ENCODE results near the gene REPS2.

REPS2 gene

GRCh38 chrX:16977771-16978170 lies 31.3 kb downstream of the REPS2 start:
- H3K18ac ChIP-seq (ENCODE audit: low read length): no peak overlapping the region
- no peak overlapping the region for H3K4me2 ChIP-seq (ENCODE audit: insufficient read depth, low read length, poor library complexity, severe bottlenecking)
- no peak overlapping the region for H2BK15ac ChIP-seq (ENCODE audit: low read length)
- H2BK5ac ChIP-seq (ENCODE audit: low read length): no peak overlapping the region
- no peak overlapping the region for H3K23ac ChIP-seq (ENCODE audit: low read depth, low read length, poor library complexity)
- H3K27me3 ChIP-seq (ENCODE audit: control insufficient read depth in 3 of 3, insufficient read depth in 3 of 3, low read depth in 1 of 3, low read length in 3 of 3): peaks cover 0 to 19% (median 0%) of the 10 kb centered on the region in 3 experiments
- H3K4ac ChIP-seq (ENCODE audit: low read length): no peak overlapping the region
- no peak overlapping the region for H2AFZ ChIP-seq (ENCODE audit: low read length)
- no peak for DNase-seq (ENCODE audit: low spot score)
- no peak overlapping the region for H3K14ac ChIP-seq (ENCODE audit: low read length)
- H4K91ac ChIP-seq (ENCODE audit: low read depth, low read length, poor library complexity): no peak overlapping the region
- no peaks in the 10 kb centered on the region for H3K9me3 ChIP-seq (replicated peaks in 1 of 2; ENCODE audit: control insufficient read depth in 2 of 2, insufficient read depth in 1 of 2, low read depth in 1 of 2, low read length in 2 of 2)
- H2BK12ac ChIP-seq (ENCODE audit: low read length): no peak overlapping the region
- H3K4me1 ChIP-seq (ENCODE audit: control insufficient read depth in 2 of 2, insufficient read depth in 1 of 2, low read depth in 1 of 2, low read length in 2 of 2): no peaks in the 10 kb centered on the region
- no peak overlapping the region for H3K4me3 ChIP-seq (ENCODE audit: low read length in 2 of 2)
- no peak overlapping the region for H4K8ac ChIP-seq (ENCODE audit: low read depth, low read length)
- no peak overlapping the region for H2BK120ac ChIP-seq (ENCODE audit: low read depth, low read length)
- H3K9ac ChIP-seq (ENCODE audit: low read depth, low read length, poor library complexity): no peak overlapping the region
- no peaks in the 10 kb centered on the region for H3K36me3 ChIP-seq (replicated peaks in 1 of 2; ENCODE audit: control insufficient read depth in 2 of 2, insufficient read depth in 2 of 2, low read length in 2 of 2)
- no peak overlapping the region for H3K27ac ChIP-seq (replicated peaks; ENCODE audit: low read length)
- no peak overlapping the region for H2AK5ac ChIP-seq (ENCODE audit: low read depth, low read length)
- H3K79me1 ChIP-seq (ENCODE audit: low read depth, low read length): no peaks in the 10 kb centered on the region

- Histone ChIP-seq H2BK15ac (ENCODE audit: low read length) (no peak overlapping the region), H3K23ac (ENCODE audit: low read depth, low read length, poor library complexity) (no peak overlapping the region), H3K79me1 (ENCODE audit: low read depth, low read length) (no peaks in the 10 kb centered on the region), H3K4me1 (ENCODE audit: control insufficient read depth in 2 of 2, insufficient read depth in 1 of 2, low read depth in 1 of 2, low read length in 2 of 2) (no peaks in the 10 kb centered on the region), H2AK5ac (ENCODE audit: low read depth, low read length) (no peak overlapping the region), H3K4me2 (ENCODE audit: insufficient read depth, low read length, poor library complexity, severe bottlenecking) (no peak overlapping the region), H3K9me3 (replicated peaks in 1 of 2; ENCODE audit: control insufficient read depth in 2 of 2, insufficient read depth in 1 of 2, low read depth in 1 of 2, low read length in 2 of 2) (no peaks in the 10 kb centered on the region), H2BK5ac (ENCODE audit: low read length) (no peak overlapping the region), H3K36me3 (replicated peaks in 1 of 2; ENCODE audit: control insufficient read depth in 2 of 2, insufficient read depth in 2 of 2, low read length in 2 of 2) (no peaks in the 10 kb centered on the region), H4K91ac (ENCODE audit: low read depth, low read length, poor library complexity) (no peak overlapping the region), H4K8ac (ENCODE audit: low read depth, low read length) (no peak overlapping the region), H3K9ac (ENCODE audit: low read depth, low read length, poor library complexity) (no peak overlapping the region), H3K18ac (ENCODE audit: low read length) (no peak overlapping the region), H3K27ac (replicated peaks; ENCODE audit: low read length) (no peak overlapping the region), H2BK12ac (ENCODE audit: low read length) (no peak overlapping the region), H2AFZ (ENCODE audit: low read length) (no peak overlapping the region), H2BK120ac (ENCODE audit: low read depth, low read length) (no peak overlapping the region), H3K14ac (ENCODE audit: low read length) (no peak overlapping the region), H3K4ac (ENCODE audit: low read length) (no peak overlapping the region), H3K4me3 (ENCODE audit: low read length in 2 of 2) (no peak overlapping the region), H3K27me3 (ENCODE audit: control insufficient read depth in 3 of 3, insufficient read depth in 3 of 3, low read depth in 1 of 3, low read length in 3 of 3) (peaks cover 0 to 17% (median 0%) of the 10 kb centered on the region in 3 experiments)
- WGBS, 2 donors (ENCODE audit: extremely low coverage in 2 of 2, insufficient read length in 2 of 2, insufficient replicate concordance in 1 of 2): no CpG with 5 or more reads among the region's 3 CpGs
- no peak for DNase-seq (ENCODE audit: low spot score)
Observed at GRCh38 chrX:16978193-16978984, 31.9 kb downstream of the REPS2 start.

GRCh38 chrX:16979226-16979625 lies 32.8 kb downstream of the REPS2 start:
- no peak overlapping the region for H4K8ac ChIP-seq (ENCODE audit: low read depth, low read length)
- H3K27ac ChIP-seq (replicated peaks; ENCODE audit: low read length): no peak overlapping the region
- H2BK15ac ChIP-seq (ENCODE audit: low read length): no peak overlapping the region
- H2BK120ac ChIP-seq (ENCODE audit: low read depth, low read length): no peak overlapping the region
- no peak overlapping the region for H3K4me2 ChIP-seq (ENCODE audit: insufficient read depth, low read length, poor library complexity, severe bottlenecking)
- H2BK12ac ChIP-seq (ENCODE audit: low read length): no peak overlapping the region
- no peak overlapping the region for H3K18ac ChIP-seq (ENCODE audit: low read length)
- no CpG with 5 or more reads among the region's 1 CpG for WGBS, 2 donors (ENCODE audit: extremely low coverage in 2 of 2, insufficient read length in 2 of 2, insufficient replicate concordance in 1 of 2)
- no peak overlapping the region for H2AK5ac ChIP-seq (ENCODE audit: low read depth, low read length)
- DNase-seq (ENCODE audit: low spot score): no peak
- no peaks in the 10 kb centered on the region for H3K4me1 ChIP-seq (ENCODE audit: control insufficient read depth in 2 of 2, insufficient read depth in 1 of 2, low read depth in 1 of 2, low read length in 2 of 2)
- H2BK5ac ChIP-seq (ENCODE audit: low read length): no peak overlapping the region
- H3K4ac ChIP-seq (ENCODE audit: low read length): no peak overlapping the region
- H3K9me3 ChIP-seq (replicated peaks in 1 of 2; ENCODE audit: control insufficient read depth in 2 of 2, insufficient read depth in 1 of 2, low read depth in 1 of 2, low read length in 2 of 2): no peaks in the 10 kb centered on the region
- no peak overlapping the region for H3K9ac ChIP-seq (ENCODE audit: low read depth, low read length, poor library complexity)
- no peaks in the 10 kb centered on the region for H3K36me3 ChIP-seq (replicated peaks in 1 of 2; ENCODE audit: control insufficient read depth in 2 of 2, insufficient read depth in 2 of 2, low read length in 2 of 2)
- no peaks in the 10 kb centered on the region for H3K79me1 ChIP-seq (ENCODE audit: low read depth, low read length)
- H3K14ac ChIP-seq (ENCODE audit: low read length): no peak overlapping the region
- H3K27me3 ChIP-seq (ENCODE audit: control insufficient read depth in 3 of 3, insufficient read depth in 3 of 3, low read depth in 1 of 3, low read length in 3 of 3): peaks cover 0 to 19% (median 0%) of the 10 kb centered on the region in 3 experiments
- H3K23ac ChIP-seq (ENCODE audit: low read depth, low read length, poor library complexity): no peak overlapping the region
- H2AFZ ChIP-seq (ENCODE audit: low read length): no peak overlapping the region
- H4K91ac ChIP-seq (ENCODE audit: low read depth, low read length, poor library complexity): no peak overlapping the region
- H3K4me3 ChIP-seq (ENCODE audit: low read length in 2 of 2): no peak overlapping the region

- Histone ChIP-seq H3K79me1 (ENCODE audit: low read depth, low read length) (no peaks in the 10 kb centered on the region), H4K91ac (ENCODE audit: low read depth, low read length, poor library complexity) (no peak overlapping the region), H3K27me3 (ENCODE audit: control insufficient read depth in 3 of 3, insufficient read depth in 3 of 3, low read depth in 1 of 3, low read length in 3 of 3) (peaks cover 0 to 22% (median 0%) of the 10 kb centered on the region in 3 experiments), H2BK120ac (ENCODE audit: low read depth, low read length) (no peak overlapping the region), H3K23ac (ENCODE audit: low read depth, low read length, poor library complexity) (no peak overlapping the region), H3K4me1 (ENCODE audit: control insufficient read depth in 2 of 2, insufficient read depth in 1 of 2, low read depth in 1 of 2, low read length in 2 of 2) (no peaks in the 10 kb centered on the region), H2BK5ac (ENCODE audit: low read length) (no peak overlapping the region), H3K4me2 (ENCODE audit: insufficient read depth, low read length, poor library complexity, severe bottlenecking) (no peak overlapping the region), H3K14ac (ENCODE audit: low read length) (no peak overlapping the region), H3K27ac (replicated peaks; ENCODE audit: low read length) (no peak overlapping the region), H3K4me3 (ENCODE audit: low read length in 2 of 2) (no peak overlapping the region), H3K36me3 (replicated peaks in 1 of 2; ENCODE audit: control insufficient read depth in 2 of 2, insufficient read depth in 2 of 2, low read length in 2 of 2) (no peaks in the 10 kb centered on the region), H2AFZ (ENCODE audit: low read length) (no peak overlapping the region), H3K9ac (ENCODE audit: low read depth, low read length, poor library complexity) (no peak overlapping the region), H3K4ac (ENCODE audit: low read length) (no peak overlapping the region), H4K8ac (ENCODE audit: low read depth, low read length) (no peak overlapping the region), H3K9me3 (replicated peaks in 1 of 2; ENCODE audit: control insufficient read depth in 2 of 2, insufficient read depth in 1 of 2, low read depth in 1 of 2, low read length in 2 of 2) (no peaks in the 10 kb centered on the region), H2BK12ac (ENCODE audit: low read length) (no peak overlapping the region), H2AK5ac (ENCODE audit: low read depth, low read length) (no peak overlapping the region), H2BK15ac (ENCODE audit: low read length) (no peak overlapping the region), H3K18ac (ENCODE audit: low read length) (no peak overlapping the region)
- no peak for DNase-seq (ENCODE audit: low spot score)
- WGBS, 2 donors (ENCODE audit: extremely low coverage in 2 of 2, insufficient read length in 2 of 2, insufficient replicate concordance in 1 of 2): no CpG with 5 or more reads among the region's 1 CpG
Observed at GRCh38 chrX:16981209-16981608, 34.8 kb downstream of the REPS2 start.
